ENCODE measurements around the gene TOP1. TPM values are rescaled to one million over a fixed set of nuclear protein-coding genes. Genes with fewer than 3 reads are reported as not detected.

The TOP1 gene
- total RNA-seq, 4 donors from 2014 or later = 9.4 to 13.6 (median 12.2) TPM

- no peak for DNase-seq
- Histone ChIP-seq H3K4me3 (no peak overlapping the region), H3K4me1 (peaks cover 36 to 63% of the 10 kb centered on the region in 2 donors), H3K36me3 (no peaks in the 10 kb centered on the region), H3K9me3 (no peaks in the 10 kb centered on the region), H3K27ac (no peak overlapping the region), H3K27me3 (no peaks in the 10 kb centered on the region)
- intact Hi-C loops (cut with DNase I; ENCODE audit: low total_unique reads) (no loop called here), in situ Hi-C loops (cut with MboI; ENCODE audit: low sequenced_read_pairs in 4 of 4) (no loop called here)
- TF ChIP-seq CTCF (IDR thresholded peaks at IDR 0.05 in 4 of 5, conservative IDR thresholded peaks at IDR 0.05 in 1 of 5) (no peak), POLR2A (IDR thresholded peaks at IDR 0.05) (no peak)
- ATAC-seq = no peak
Observed at GRCh38 chr20:41038149-41038877, 9.7 kb downstream of the TOP1 start.

GRCh38 chr20:41038878-41039404, 10.3 kb downstream of the TOP1 start:
- no peak overlapping the region for H3K27ac ChIP-seq
- DNase-seq (no peak), ATAC-seq (no peak)
- intact Hi-C loops (cut with DNase I; ENCODE audit: low total_unique reads) (no loop called here), in situ Hi-C loops (cut with MboI; ENCODE audit: low sequenced_read_pairs in 4 of 4) (no loop called here)
- H3K4me3 ChIP-seq = no peak overlapping the region
- no peaks in the 10 kb centered on the region for H3K27me3 ChIP-seq
- no peaks in the 10 kb centered on the region for H3K36me3 ChIP-seq
- TF ChIP-seq CTCF (IDR thresholded peaks at IDR 0.05 in 4 of 5, conservative IDR thresholded peaks at IDR 0.05 in 1 of 5) = no peak
- no peak for TF ChIP-seq POLR2A (IDR thresholded peaks at IDR 0.05)
- H3K4me1 ChIP-seq = peaks cover 30 to 59% of the 10 kb centered on the region in 2 donors
- H3K9me3 ChIP-seq = no peaks in the 10 kb centered on the region

GRCh38 chr20:41040855-41041254, 12.2 kb downstream of the TOP1 start:
- TF ChIP-seq POLR2A (IDR thresholded peaks at IDR 0.05) (no peak), CTCF (IDR thresholded peaks at IDR 0.05 in 4 of 5, conservative IDR thresholded peaks at IDR 0.05 in 1 of 5) (no peak)
- Histone ChIP-seq H3K27ac (no peak overlapping the region), H3K4me1 (peaks cover 35 to 60% of the 10 kb centered on the region in 2 donors), H3K36me3 (no peaks in the 10 kb centered on the region), H3K4me3 (no peak overlapping the region), H3K9me3 (no peaks in the 10 kb centered on the region), H3K27me3 (no peaks in the 10 kb centered on the region)
- ATAC-seq = no peak
- intact Hi-C loops (cut with DNase I; ENCODE audit: low total_unique reads) (no loop called here), in situ Hi-C loops (cut with MboI; ENCODE audit: low sequenced_read_pairs in 4 of 4) (no loop called here)
- no peak for DNase-seq

GRCh38 chr20:41041693-41042092, 13.1 kb downstream of the TOP1 start:
- in situ Hi-C loops (cut with MboI; ENCODE audit: low sequenced_read_pairs in 4 of 4) (no loop called here), intact Hi-C loops (cut with DNase I; ENCODE audit: low total_unique reads) (no loop called here)
- peaks cover 37 to 69% of the 10 kb centered on the region in 2 donors for H3K4me1 ChIP-seq
- no peak overlapping the region for H3K27ac ChIP-seq
- ATAC-seq (no peak), DNase-seq (no peak)
- no peaks in the 10 kb centered on the region for H3K27me3 ChIP-seq
- no peak overlapping the region for H3K4me3 ChIP-seq
- H3K9me3 ChIP-seq = no peaks in the 10 kb centered on the region
- H3K36me3 ChIP-seq = no peaks in the 10 kb centered on the region
- no peak for TF ChIP-seq POLR2A (IDR thresholded peaks at IDR 0.05)
- no peak for TF ChIP-seq CTCF (IDR thresholded peaks at IDR 0.05 in 4 of 5, conservative IDR thresholded peaks at IDR 0.05 in 1 of 5)
